ENCODE measurements around the gene DNAJB6.

DNAJB6 gene

DNA sequence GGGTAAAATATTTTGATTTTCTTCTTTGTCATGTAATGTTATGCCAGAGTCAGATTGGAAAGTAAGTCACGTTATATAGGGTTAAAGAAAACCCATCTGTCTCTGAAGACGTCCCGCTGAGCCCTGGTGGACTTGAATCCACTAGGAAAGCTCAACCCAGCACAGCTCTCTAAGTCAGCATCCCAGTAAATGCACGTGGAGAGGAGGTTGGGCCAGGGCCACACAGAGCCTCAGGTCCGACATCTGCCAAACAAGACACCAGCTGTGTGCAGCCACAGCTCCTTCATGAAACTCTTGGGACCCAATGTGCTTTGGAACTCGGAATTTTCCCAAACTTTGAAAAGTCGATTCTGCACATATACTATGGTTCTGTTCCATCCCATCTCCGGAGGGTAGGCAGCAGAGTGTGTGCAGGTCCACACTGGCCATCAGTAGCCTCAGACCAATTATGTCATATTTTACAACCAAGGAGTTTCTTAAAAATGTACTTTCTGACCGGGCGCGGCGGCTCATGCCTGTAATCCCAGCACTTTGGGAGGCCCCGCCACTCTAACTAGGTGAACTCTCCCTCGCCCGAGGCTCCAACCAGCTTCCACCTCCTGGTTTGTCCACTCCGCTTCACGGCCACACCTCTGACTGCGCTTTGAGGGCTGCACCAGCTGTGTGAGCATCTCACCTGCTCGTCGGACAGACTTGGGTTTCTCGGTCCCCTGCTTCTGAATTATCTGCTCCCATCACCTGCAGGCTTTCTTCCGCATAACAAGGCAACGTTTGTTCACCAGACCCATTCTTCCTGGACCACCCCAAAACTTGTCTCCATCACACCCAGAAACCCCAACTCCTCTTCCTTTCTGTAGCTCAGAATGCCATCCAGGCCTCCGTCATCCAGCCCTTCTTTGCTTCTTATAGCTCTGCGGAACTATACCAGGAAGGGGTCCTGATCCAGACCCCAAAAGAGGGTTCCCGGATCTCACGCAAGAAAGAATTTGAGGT, 29.7 kb upstream of the DNAJB6 start:
- TF ChIP-seq, protein P1, sequence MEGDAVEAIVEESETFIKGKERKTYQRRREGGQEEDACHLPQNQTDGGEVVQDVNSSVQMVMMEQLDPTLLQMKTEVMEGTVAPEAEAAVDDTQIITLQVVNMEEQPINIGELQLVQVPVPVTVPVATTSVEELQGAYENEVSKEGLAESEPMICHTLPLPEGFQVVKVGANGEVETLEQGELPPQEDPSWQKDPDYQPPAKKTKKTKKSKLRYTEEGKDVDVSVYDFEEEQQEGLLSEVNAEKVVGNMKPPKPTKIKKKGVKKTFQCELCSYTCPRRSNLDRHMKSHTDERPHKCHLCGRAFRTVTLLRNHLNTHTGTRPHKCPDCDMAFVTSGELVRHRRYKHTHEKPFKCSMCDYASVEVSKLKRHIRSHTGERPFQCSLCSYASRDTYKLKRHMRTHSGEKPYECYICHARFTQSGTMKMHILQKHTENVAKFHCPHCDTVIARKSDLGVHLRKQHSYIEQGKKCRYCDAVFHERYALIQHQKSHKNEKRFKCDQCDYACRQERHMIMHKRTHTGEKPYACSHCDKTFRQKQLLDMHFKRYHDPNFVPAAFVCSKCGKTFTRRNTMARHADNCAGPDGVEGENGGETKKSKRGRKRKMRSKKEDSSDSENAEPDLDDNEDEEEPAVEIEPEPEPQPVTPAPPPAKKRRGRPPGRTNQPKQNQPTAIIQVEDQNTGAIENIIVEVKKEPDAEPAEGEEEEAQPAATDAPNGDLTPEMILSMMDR (conservative IDR thresholded peaks at IDR 0.05; ENCODE audit: low read depth, low read length): no peak
- no peak for DNase-seq (ENCODE audit: low read depth)
- H3K4me3 ChIP-seq (ENCODE audit: low read depth, low read length): no peak overlapping the region

DNA sequence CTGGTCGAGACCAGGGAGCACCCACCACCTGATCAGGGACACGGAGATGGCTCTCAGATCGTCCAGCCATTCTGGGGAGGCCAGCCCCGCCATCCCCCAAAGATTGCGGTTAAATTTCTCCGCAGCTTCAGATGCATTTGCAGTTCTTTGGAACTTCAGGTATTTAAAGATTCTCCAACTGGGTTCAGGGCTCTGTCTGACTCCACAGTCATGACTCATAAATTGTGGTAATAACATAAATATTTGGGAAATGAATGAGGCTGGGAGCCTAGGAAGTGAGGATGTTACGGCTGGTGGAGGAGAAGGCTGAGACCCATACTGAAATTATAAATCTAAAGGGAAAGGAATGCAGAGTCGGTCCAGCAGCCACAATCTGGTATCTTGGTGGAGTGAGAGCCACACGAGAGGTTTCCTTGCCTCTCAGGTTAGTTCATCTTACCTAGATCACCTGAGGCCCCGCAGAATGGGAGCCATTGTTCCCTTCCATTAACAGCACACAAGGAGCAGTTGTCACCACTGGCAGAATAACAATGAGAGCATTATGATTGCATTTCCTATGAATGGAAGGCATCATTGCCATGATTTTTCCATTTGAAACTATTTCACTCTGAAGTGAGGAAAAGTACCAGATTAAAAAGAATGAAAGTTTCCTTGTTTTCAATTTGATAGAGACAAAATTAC, 26.7 kb upstream of the DNAJB6 start:
- TF ChIP-seq, protein P1 (conservative IDR thresholded peaks at IDR 0.05; ENCODE audit: low read depth, low read length): no peak
- no peak overlapping the region for H3K4me3 ChIP-seq (ENCODE audit: low read depth, low read length)
- DNase-seq (ENCODE audit: low read depth): peak; percentile 94

DNA sequence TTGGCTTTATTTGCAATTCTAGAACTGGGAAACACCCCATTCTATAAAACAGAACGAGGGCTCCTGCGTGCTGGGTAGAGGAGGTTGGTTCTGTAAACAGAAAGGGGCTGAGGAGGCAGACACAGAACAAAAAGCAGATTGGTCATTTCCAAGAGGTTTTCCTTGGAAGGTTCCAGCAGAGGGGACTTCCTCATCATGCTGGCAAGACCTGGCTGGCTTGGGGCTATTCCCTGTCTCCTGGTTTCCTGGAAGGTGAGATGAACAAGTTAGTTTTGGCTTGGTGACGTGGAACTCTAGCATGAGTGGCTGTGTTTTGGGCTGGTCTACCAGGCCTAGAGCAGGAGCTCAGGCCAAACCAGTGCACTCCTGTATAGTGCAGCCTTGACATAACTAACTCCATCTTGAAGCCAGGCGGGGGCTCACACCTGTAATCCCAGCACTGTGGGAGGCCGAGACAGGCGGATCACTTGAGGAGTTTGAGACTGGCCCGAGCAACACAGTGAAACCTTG, 26.1 kb upstream of the DNAJB6 start:
- no peak overlapping the region for H3K4me3 ChIP-seq (ENCODE audit: low read depth, low read length)
- DNase-seq (ENCODE audit: low read depth): no peak
- TF ChIP-seq, protein P1 (conservative IDR thresholded peaks at IDR 0.05; ENCODE audit: low read depth, low read length): no peak

DNA sequence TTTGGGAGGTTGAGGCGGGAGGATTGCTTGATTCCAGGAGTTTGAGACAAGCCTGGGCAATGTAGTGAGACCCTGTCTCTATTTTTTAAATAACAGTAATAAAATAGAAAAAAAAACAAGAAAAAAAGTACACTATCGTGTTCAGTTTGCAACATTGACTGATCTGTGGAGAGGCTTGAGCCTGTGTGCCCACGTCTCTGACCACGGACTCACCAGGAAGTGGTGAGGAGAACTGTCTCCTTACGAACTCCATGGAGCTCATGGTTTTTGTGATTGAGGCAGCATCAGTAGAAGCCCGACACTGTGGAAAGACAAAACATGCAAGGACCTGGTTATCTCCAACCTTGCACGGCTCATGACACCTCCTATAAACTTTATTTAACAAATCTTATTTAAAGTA, 23.9 kb upstream of the DNAJB6 start:
- H3K4me3 ChIP-seq (ENCODE audit: low read depth, low read length): no peak overlapping the region
- TF ChIP-seq, protein P1 (conservative IDR thresholded peaks at IDR 0.05; ENCODE audit: low read depth, low read length): no peak
- DNase-seq (ENCODE audit: low read depth): no peak

DNA sequence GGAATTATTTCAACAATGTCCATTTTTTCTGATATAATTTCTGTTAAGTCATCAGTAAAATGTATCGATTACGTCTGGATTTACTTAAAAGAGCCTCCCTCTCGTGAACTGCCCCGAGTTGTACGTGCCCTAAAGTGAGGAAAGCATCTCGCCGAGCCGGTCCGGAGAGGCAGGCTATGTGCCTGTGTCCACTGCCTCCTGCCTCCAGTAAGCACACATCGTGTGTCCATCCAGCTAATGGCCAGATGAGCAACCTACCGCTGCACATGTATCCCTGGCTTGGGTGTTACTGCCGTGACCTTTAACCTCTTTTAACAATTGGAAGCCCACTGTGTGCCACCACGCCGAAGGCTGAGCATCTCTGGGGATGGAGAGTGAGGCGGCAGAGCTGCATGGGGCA, 23.2 kb upstream of the DNAJB6 start:
- no peak overlapping the region for H3K4me3 ChIP-seq (ENCODE audit: low read depth, low read length)
- DNase-seq (ENCODE audit: low read depth): no peak
- TF ChIP-seq, protein P1 (conservative IDR thresholded peaks at IDR 0.05; ENCODE audit: low read depth, low read length): no peak

DNA sequence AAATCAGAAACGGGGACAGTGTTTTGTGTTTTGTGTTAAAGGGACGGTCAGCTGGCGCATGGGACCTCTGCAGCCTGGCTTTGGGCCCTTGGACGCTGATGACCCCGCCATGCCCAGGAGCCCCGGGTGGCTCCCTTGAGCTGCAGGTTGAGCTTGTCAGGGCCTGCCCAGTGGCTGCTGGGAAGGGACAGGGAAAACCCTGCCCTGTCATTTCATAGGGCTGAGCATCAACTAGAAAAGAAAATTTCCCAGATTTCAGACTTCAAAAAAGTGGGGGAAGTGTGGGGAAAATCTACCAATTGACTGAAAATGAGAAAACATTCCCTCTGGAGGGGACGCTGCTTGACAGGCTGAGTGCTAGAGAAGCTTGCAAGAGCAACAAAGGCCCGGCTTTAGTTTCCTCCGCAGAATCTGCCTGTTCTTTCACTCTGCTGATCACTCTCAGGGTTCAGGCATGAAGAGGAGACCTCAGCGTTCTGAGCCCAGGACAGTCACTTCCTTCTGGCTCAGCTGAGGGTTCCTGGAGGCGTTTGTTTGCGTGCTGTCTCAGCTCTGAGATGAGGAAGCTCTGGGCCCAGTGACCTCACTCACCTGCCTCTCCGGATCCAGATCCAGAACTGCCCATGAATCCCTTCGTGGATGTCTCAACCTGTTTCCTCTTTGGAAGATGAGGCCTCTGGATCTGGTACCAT, 18.6 kb upstream of the DNAJB6 start:
- DNase-seq (ENCODE audit: low read depth): no peak
- TF ChIP-seq, protein P1 (conservative IDR thresholded peaks at IDR 0.05; ENCODE audit: low read depth, low read length): no peak

More for the DNA sequence above, 18.6 kb upstream of the DNAJB6 start:
- H3K4me3 ChIP-seq (ENCODE audit: low read depth, low read length): no peak overlapping the region

All from choroid plexus epithelial cell (primary cell).